Skin epidermis (tissue), 12 donors: ENCODE data around the gene PLEKHM3.
A peak's percentile ranks its signal among the peaks of the same experiment; 100 is the strongest.

Source experiments
- H3K27ac ChIP-seq, 21 experiments: fragments of 200-600 bp; sonication (generic) in 11 of 21; one replicate each; pipeline ENCODE4 v1.5.0; 2020; ENCODE audit warnings: mild to moderate bottlenecking in 3 of 21, inconsistent platforms in 2 of 21, moderate library complexity in 2 of 21
- H3K4me3 ChIP-seq, 7 experiments: fragments of 200-600 bp; sonication (generic) in 2 of 7; one replicate each; pipeline ENCODE4 v1.5.0; 2020; ENCODE audit warnings: inconsistent platforms in 2 of 7, mild to moderate bottlenecking in 2 of 7, moderate library complexity in 1 of 7

Gene PLEKHM3, protein sequence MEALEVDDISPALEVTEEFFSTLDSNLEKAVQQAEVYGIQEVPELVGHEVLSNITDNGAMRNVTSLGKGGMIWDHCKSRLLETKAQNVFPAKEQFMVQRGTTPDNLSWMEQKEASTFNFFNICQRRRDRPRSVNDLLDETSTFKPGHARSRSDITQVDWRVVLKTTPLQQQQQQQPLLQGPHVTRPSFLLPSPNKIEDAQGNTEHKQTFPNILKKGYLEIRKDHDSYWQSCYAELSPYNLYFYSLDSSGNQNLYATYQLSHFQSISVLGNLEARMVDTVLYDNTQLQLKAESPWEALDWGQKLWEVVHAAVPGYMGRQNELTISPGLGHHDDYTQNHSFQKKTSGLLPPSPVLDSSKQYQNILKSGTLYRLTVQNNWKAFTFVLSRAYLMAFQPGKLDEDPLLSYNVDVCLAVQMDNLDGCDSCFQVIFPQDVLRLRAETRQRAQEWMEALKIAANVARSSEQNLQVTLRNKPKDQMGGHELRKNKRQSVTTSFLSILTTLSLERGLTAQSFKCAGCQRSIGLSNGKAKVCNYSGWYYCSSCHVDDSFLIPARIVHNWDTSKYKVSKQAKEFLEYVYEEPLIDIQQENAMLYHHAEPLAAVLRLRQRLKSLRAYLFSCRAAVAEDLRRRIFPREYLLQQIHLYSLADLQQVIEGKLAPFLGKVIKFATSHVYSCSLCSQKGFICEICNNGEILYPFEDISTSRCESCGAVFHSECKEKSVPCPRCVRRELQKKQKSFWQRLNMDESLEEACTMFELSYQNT

DNA sequence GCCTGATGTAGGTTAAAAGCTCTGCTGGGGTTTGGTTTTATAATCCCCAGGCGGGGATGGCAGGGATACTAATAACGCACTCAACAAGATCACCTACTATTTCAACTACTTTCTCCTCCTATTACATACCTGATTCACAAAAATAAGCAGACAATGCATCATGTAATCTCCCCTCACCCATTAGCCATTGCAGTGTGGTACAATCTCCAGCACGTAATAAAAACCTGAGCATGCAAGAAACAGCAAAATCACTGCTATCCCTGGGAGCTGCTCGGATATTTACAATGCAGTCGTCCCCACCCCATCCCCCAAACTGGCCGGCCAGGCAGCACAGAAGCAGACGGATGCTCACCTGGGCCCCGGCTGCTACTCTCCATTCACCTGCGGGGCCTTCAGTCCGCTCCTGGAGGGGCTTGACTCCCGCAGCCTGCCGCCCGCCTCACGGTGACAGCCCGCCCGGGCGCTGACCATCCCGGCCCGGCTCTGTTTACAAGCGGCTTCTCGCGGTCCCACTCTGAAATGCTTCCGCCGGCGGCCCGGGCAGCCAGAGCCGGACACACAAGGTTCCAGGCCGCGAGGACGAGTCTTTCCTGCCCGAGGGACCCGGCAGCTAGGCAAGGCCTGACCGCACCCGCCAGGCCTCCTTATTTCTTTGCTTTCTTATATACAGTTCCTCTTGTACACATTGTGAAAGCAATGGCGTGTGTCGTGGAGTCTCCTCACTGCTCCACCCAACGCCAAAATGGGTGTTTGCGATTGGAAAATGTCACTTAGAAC is at the start of gene PLEKHM3:
PLEKHM3 (minus strand) TSS at position 491 of the 777 bp plus-strand sequence. CDS start 23,888 bp downstream, outside the sequence.
- peak within 1 kb of the TSS; percentile 58 to 96 (median 88) for H3K27ac ChIP-seq
- peak within 1 kb of the TSS; percentile 58 to 82 (median 80) for H3K4me3 ChIP-seq

- no peak overlapping the region for H3K4me3 ChIP-seq
- no peak overlapping the region for H3K27ac ChIP-seq
Measured at GRCh38 chr2:208074610-208075356, 49.5 kb upstream of the PLEKHM3 start.

- H3K4me3 ChIP-seq: no peak overlapping the region
- no peak overlapping the region for H3K27ac ChIP-seq
Measured at GRCh38 chr2:208072250-208072892, 47.0 kb upstream of the PLEKHM3 start.

DNA sequence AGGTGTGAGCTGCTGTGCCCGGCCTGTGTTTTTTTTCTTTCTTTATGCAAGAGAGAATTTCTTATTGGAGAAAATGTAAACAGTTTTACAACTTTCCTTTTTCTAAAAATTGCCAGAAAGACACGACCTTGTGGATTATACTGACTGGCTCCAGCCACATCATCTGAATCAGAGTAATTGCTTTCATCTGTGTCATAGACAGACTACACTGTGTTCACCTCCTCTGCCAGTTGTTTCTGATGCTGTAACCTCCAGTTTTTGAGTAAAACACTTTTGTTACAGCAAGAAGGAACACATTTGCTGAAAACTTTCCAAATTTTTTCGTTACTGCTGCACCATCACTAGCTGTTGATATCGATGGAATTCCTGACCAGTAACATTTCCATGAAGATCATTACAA is 43.9 kb upstream of the PLEKHM3 start:
- Histone ChIP-seq H3K4me3 (no peak overlapping the region), H3K27ac (no peak overlapping the region)

GRCh38 chr2:208066016-208066415 is 40.7 kb upstream of the PLEKHM3 start:
- Histone ChIP-seq H3K27ac (no peak overlapping the region), H3K4me3 (no peak overlapping the region)

DNA sequence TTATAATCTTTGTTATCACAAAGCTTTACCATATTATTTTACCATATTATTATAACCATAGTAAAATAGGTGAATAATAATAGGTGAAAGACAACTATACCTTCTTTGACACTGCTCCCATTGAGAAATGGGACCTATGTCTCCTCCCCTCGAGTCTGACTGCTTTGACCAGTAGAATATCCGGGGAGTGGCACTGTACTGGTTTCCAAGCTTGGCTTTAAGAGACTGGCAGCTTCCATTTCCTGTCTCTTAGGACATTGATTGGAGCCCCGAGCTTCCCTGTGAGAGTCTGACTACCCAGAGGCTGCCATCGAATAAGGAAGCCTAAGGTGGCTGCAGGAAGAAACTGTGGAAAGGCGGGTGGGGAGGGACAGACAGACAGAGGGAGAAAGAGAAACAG is 40.1 kb upstream of the PLEKHM3 start:
- Histone ChIP-seq H3K27ac (no peak overlapping the region), H3K4me3 (no peak overlapping the region)

DNA sequence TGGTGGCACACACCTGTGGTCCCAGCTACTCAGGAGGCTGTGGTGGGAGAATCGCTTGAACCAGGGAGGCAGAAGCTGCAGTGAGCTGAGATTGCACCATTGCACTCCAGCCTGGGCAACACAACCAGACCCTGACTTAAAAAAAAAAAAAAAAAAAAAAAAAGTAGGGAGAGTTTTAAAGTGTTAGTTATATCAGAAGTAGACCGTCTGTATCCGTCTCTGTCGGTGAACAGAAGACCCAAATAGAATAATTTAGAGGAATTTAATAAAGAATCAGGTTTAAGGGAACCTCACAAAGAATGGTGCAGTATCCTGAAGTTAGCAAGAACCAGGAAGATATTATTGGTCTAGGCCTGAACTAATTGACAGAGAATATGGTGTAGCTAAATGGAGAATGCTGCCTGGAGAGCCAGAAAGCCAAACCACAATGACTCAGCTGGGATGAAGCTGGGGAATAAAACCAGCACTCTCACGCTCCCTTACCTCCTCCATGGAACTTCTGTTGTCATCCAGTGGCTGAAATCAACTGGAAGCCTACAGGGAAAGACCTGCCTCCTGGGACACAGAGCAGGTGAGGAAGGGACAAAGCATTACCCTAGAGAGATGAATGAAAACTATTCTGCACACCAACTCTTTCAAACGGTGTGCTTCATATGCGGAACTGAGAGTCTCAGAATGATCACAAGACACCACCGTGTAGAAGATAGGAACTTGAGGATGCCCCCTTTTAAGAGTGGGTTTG is 39.1 kb upstream of the PLEKHM3 start:
- H3K27ac ChIP-seq: no peak overlapping the region
- no peak overlapping the region for H3K4me3 ChIP-seq

GRCh38 chr2:208062961-208063360 is 37.6 kb upstream of the PLEKHM3 start:
- no peak overlapping the region for H3K27ac ChIP-seq
- no peak overlapping the region for H3K4me3 ChIP-seq

DNA sequence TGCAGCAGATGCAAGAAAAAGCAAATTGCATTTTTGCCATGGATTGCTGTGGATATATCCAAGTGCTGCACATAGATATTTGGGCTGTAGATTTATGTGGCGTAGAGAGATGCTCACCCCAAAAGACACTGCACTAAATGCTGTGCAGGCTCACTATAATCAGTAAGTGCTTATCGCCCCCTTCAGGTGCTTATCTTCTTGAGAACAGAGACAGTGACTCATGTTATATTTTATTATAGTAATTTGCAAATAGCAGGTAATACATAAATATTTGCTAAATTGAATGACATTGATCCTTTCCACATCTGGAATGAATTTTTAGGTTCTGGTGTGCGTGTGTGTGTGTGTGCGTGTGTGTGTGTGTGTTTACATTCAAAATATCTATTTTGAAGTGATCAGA is 36.8 kb upstream of the PLEKHM3 start:
- no peak overlapping the region for H3K4me3 ChIP-seq
- H3K27ac ChIP-seq: no peak overlapping the region

- H3K27ac ChIP-seq: no peak overlapping the region
- H3K4me3 ChIP-seq: no peak overlapping the region
Measured at GRCh38 chr2:208057108-208057507, 31.8 kb upstream of the PLEKHM3 start.

- no peak overlapping the region for H3K27ac ChIP-seq
- no peak overlapping the region for H3K4me3 ChIP-seq
Measured at GRCh38 chr2:208049441-208049840, 24.1 kb upstream of the PLEKHM3 start.

GRCh38 chr2:208049006-208049405 is 23.7 kb upstream of the PLEKHM3 start:
- Histone ChIP-seq H3K27ac (no peak overlapping the region), H3K4me3 (no peak overlapping the region)

DNA sequence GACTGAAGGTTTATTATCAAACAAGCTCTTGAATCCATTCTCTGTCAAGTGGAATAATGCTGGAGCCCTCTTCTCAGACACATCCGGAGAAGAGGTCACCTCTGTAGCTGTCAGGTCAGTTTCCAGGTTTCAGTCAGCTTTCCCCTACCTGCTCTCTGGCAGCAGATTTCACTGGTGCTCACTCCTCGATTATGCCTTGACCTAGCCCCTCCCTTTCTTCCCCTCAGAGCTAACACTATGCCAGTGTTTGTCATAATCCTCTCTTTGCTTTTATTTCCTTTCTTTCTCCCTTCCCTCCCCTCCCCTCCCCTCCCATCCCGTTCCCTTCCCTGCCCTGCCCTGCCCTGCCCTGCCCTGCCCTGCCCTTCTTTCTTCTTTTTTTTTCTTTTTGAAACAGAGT is 22.5 kb upstream of the PLEKHM3 start:
- Histone ChIP-seq H3K27ac (no peak overlapping the region), H3K4me3 (no peak overlapping the region)

DNA sequence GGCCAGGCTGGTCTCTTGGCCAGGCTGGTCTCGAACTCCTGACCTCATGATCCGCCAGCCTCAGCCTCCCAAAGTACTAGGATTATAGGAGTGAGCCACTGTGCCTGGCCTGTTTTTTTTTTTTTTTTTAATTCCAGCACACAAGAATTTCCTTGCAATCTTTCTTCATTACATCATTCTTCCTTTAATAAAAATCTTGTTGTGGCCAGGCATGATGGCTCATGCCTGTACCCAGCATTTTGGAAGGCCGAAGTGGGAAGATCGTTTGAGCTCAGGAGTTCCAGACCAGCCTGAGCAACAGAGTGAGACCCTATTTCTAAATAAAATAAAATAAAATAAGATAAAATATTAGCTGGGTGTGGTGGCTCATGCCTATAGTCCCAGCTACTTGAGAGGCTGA is 21.4 kb upstream of the PLEKHM3 start:
- Histone ChIP-seq H3K4me3 (no peak overlapping the region), H3K27ac (no peak overlapping the region)

DNA sequence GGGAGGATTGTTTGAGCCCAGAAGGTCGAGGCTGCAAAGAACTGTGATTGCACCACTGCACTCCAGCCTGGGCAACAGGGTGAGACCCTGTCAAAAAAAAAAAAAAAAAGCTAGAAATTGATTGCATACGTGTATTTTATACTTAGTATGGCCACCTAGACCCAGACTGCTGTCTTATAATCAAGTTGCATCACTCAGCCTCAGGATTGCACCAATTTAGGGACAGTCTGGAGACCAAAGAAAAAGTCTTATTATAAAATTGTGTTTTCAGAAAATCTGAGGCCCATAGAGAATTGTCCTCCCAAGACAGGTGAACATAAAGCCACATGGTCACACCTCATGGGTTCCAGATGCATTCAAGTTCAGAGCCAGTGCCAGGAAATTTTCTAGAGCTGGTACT is 17.1 kb upstream of the PLEKHM3 start:
- no peak overlapping the region for H3K27ac ChIP-seq
- H3K4me3 ChIP-seq: no peak overlapping the region

DNA sequence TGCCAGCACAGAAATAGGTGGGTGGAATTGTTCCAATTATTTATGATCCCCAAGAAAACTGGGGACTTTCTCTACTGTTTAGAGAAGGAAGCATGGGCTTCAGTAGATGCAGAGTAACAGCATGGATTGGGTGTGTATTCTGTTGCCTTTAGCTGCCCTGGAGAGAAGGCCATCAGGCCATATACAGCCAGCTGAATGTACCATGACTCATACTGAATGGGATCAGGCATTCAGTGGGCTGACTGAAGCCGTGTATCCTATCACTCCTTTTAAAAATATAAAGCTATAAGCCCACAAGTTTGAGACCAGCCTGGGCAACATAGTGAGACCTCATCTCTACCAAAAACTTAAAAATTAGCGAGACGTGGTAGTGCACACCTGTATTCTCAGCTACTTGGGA is 16.7 kb upstream of the PLEKHM3 start:
- Histone ChIP-seq H3K27ac (no peak overlapping the region), H3K4me3 (no peak overlapping the region)

DNA sequence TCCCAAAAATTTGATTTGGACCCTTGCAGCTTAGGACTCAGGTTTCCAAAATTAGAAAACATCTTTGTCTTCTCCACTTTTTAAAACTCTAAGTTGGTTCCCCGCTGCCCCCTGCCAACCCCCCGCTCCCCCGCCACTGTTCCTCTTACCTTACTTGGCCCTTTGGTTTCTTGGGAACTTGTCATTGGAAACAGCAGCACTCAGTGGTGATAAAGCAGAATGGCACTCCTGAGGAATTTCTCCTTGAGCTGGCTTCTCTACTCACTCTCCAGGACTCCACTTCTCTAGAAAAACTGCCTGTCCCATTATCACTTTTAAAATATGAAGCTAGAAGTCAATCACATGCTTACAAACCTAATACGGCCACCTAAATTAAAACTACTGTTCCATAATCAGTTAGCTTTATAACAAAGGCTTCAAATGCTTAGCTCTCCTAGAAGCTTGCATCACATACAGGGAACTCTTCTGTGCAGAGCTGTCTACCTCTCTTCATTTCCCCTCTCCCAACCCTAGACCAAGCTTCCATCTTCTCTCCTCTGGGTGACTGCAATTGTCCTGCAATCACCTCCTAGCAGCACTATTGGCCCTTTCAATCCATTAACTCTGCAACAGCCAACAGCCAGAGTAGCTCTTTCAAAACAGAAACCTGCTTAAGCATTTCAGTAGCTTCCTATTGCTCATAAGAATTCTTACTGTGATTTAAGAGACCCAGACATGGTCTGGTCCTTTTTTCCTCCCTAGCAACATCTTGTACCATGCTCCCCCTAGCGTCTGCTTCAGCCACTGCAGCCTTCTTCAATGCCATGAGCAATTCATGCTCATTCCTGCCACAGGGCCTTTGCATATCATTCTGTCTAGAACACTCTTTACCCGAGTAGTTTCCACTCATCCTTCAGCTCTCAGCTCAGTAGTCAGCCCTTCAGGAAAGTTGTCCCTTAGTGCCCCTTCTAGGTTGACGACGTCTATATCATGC is 15.2 kb upstream of the PLEKHM3 start:
- H3K27ac ChIP-seq: no peak overlapping the region
- H3K4me3 ChIP-seq: no peak overlapping the region
